GM12873 (cell line): ENCODE results near the gene PAPPA2.

ENCODE experiments used
- CTCF ChIP-seq: IDR thresholded peaks from 2 replicates; pipeline ENCODE4 v1.5.1; 2012; ENCODE audit warnings: low read depth, mild to moderate bottlenecking, moderate library complexity, low read length, control low read depth; ENCODE audit not compliant: insufficient read depth; ENCODE audit errors: missing control alignments

PAPPA2 gene

GRCh38 chr1:176701151-176701866 lies 238.3 kb downstream of the PAPPA2 start:
- no peak for TF ChIP-seq CTCF

- no peak for TF ChIP-seq CTCF
These were observed 239.9 kb downstream of the PAPPA2 start for GRCh38 chr1:176702901-176703300.

GRCh38 chr1:176705585-176705984 lies 242.6 kb downstream of the PAPPA2 start:
- TF ChIP-seq CTCF, result no peak

GRCh38 chr1:176717066-176717750 lies 254.2 kb downstream of the PAPPA2 start:
- TF ChIP-seq CTCF, result no peak

GRCh38 chr1:176719447-176719846 lies 256.5 kb downstream of the PAPPA2 start:
- TF ChIP-seq CTCF, result no peak

GRCh38 chr1:176720838-176721237 lies 257.9 kb downstream of the PAPPA2 start:
- TF ChIP-seq CTCF, result no peak

- TF ChIP-seq CTCF, result no peak
These were observed 270.7 kb downstream of the PAPPA2 start for GRCh38 chr1:176733661-176734060.
